Dermis blood vessel endothelial cell (primary cell): ENCODE measurements around the gene ATAT1. TPM values are rescaled to one million over a fixed set of nuclear protein-coding genes. Genes with fewer than 3 reads are reported as not detected.

ENCODE experiments used
- DNase-seq: peaks from one replicate; pipeline ENCODE4 v3.0.0; 2010
- total RNA-seq: library from RNA; depleted of rRNA; stranded (reverse); fragments of >200 nt; gene quantifications from 2 replicates; pipeline ENCODE4 v1.2.3, GENCODE V29; 2014

Gene ATAT1
- total RNA-seq: 3.4 and 3.7 TPM in 2 replicates

DNA sequence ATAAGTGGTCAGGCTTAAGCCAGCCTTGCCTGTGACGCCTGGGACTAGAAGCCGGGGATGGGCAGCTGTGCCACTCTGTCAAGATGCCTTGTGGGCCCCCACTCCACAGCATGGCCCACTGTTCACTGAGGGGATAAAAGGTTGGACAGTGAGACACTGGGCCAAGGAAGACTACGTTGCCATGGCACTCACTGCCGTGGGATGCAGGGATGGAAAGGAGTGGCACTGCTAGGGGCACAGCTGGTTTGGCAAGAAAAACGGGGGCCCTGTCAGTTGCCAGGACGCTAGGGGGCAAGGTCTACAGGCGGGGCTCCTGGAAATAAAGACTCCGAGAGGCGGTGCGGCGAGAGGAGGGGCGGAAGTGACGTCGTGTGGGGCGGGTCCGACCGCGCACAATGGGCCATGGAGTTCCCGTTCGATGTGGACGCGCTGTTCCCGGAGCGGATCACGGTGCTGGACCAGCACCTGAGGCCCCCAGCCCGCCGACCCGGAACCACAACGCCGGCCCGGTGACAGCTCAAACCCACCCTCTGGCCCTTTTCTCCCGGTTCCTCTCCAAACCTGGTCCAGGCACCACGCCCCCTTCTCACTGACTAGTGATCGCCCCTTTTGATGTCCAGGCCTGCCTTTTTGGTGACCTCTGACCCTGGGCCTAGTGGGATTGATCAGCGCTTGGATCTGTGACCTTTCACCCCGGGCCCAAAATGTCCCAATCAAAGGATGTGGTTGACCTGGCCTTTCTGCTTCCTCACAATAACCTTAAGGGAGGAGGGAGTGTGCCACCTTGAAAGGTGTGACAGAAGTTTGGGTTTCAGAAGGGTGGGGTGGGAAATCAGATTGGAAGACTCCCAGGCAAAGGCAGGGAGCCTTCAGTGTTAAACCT, at the start of gene ATAT1:
Gene ATAT1 (plus strand): TSS at position 391 of the 883 bp plus-strand sequence.
- DNase-seq: peak; percentile 92

DNA sequence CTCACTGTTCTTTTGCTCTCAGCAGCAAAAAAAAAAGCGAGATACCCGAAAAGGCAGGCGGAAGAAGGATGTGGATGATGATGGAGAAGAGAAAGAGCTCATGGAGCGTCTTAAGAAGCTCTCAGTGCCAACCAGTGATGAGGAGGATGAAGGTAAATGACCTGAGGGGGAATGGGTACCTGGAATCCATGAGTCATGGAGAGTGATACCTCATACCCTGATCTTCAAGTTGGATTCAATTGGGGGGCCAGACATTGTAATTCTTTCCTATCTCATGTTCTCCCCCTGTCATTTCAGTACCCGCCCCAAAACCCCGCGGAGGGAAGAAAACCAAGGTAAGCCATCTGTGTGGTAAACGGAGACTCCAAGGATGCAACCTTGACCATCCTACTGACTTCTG, 48.6 kb upstream of the ATAT1 start:
- DNase-seq: no peak

GRCh38 chr6:30583921-30584320, 42.8 kb upstream of the ATAT1 start:
- no peak for DNase-seq

GRCh38 chr6:30589754-30590358, 36.8 kb upstream of the ATAT1 start:
- no peak for DNase-seq

- no peak for DNase-seq
Measured at GRCh38 chr6:30590509-30590908, 36.2 kb upstream of the ATAT1 start.

DNA sequence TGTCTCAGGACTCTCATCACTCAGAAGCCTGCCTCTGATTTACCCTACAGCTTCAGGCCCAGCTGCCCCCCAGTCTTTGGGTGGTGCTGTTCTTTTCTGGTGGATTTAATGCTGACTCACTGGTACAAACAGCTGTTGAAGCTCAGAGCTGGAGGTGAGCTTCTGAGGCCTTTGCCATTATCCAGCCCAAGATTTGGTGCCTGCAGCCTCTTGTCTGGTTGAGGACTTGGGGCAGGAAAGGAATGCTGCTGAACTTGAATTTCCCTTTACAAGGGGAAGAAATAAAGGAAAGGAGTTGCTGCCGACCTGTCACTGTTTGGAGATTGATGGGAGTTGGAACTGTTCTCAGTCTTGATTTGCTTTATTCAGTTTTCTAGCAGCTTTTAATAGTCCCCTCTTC, 35.7 kb upstream of the ATAT1 start:
- peak; percentile 33 for DNase-seq

GRCh38 chr6:30592287-30592686, 34.4 kb upstream of the ATAT1 start:
- DNase-seq: no peak

- DNase-seq: peak; percentile 90
Measured at GRCh38 chr6:30597315-30598144, 29.1 kb upstream of the ATAT1 start.

DNA sequence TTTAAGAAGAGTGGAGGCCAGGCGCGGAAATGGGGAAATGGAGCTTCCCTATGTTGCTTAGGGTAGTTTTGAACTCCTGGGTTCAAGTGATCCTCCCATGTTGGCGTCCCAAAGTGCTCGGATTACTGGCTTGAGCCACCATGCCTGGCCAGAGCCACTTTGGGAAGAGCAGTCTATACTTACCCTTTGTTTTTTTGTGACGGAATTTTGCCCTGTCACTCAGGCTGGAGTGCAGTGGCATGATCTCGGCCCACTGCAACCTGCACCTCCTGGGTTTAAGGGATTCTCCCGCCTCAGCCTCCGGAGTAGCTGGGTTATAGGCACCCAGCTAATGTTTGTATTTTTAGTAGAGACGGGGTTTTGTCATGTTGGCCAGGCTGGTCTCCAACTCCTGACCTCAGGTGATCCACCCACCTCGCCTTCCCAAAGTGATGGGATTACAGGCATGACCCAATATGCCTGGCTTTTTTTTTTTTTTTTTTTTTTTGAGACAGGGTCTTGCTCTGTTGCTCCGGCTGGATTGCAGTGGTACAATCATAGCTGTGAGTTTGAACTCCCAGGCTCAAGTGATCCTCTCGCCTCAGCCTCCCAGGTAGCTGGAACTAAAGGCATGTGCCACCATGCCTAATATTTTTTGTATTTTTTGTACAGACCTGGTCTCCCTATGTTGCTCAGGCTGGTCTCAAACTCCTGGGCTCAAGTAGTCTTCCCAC, 27.6 kb upstream of the ATAT1 start:
- no peak for DNase-seq

DNA sequence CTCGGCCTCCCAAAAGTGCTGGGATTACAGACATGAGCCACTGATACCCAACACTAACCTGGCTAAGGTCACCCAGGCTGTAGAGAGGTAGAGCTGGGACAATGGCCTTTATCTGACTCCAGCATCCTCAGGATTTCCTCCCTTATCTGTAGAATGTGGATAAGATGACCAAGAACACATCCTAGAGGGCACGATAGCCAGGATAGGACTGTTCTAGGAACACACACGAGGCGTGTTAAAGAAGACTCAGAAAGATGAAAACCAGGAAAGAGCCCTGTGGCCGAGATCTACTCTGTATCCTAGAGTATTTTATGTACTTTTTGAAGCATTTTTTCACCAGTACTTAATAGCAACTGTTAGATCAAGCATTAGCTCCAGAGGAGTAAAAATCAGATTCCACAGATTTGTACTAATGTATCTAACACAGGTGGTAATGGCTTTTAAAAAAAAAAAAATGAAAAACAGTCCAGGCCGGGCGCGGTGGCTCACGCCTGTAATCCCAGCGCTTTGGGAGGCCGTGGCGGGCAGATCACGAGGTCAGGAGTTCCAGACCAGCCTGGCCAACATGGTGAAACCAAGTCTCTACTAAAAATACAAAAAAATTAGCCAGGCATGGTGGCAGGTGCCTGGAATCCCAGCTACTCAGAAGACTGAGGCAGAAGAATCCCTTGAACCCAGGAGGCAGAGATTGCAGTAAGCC, 26.9 kb upstream of the ATAT1 start:
- DNase-seq: peak; percentile 49

DNA sequence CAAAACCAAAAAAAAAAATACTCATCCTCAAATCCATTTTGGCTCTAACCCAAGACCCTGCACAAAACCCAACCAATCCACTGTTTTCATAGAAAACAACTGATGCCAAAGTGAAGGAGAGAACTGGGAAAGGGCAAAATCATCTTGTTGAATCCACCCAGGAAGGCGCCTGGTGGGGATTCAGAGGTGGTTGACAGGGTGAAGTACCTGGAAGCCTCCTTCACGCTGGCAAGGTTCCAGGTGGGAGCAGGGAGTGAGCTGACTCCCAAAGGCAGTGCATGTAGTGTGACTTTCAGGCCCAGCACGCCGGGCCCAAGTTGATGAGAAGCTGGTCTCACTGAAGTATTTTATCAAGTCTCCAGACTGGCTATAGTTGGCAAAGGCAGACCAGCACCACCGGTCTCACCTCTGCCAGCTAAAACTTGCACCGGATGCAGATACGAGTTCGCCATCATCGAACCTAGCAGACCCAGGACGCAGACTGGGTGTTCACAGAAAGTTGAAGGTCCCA, 26.2 kb upstream of the ATAT1 start:
- DNase-seq: no peak

- no peak for DNase-seq
Measured at GRCh38 chr6:30601436-30601814, 25.2 kb upstream of the ATAT1 start.

DNA sequence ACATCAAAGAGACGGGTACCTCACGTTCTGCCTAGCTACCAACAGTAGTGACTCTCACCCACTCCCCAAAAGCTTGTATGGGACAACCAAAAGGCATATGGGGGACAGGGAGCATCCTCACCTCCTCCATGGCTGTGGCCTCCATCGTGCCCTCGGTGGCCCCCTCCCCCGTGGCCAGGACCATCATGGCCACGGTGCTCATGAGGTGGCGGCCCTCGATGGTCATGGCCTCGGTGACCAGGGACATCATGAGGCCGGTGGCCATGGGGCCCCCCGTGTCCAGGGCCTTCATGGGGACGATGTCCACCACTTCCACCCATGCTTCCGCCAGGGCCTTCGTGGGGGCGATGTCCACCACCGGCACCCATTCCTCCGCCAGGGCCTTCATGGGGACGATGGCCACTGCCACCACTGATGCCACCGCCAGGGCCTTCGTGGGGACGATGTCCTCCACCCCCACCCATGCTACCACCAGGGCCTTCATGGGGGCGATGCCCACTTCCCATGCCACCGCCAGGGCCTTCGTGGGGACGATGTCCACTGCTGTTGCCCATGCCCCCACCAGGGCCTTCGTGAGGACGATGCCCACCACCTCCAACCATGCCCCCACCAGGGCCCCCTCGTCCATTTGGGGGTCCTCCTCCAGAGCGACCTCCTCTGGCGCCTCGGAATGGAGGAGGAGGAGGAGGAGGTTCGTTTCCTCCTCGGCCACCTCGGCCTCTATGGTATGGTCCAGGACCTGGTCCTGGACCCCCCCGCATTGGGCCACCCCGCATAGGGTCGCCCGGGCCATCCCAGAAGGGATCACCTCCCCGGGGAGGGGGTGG, 24.6 kb upstream of the ATAT1 start:
- no peak for DNase-seq

DNA sequence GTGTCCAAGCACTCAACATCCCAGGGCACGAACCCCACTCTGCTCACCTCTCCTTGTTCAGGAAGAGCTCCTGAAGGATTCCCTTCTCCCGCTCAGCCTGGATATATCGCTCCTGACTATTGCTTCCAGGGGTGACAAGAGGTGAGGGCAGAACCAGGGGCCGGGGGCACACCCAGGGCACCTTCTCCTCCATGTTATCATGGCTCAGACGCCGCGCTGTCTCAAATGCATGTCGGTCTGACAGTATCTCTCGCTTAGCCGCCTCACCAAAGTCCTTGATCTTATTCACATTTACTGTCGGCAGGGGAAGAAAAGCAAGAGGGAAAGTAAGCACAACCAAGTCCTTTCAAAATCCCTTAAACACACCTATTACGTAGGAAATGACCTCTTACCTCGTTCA, 22.7 kb upstream of the ATAT1 start:
- no peak for DNase-seq

GRCh38 chr6:30610065-30610464, 16.6 kb upstream of the ATAT1 start:
- no peak for DNase-seq

GRCh38 chr6:30611150-30611855, 15.4 kb upstream of the ATAT1 start:
- no peak for DNase-seq

GRCh38 chr6:30611856-30612194, 14.8 kb upstream of the ATAT1 start:
- DNase-seq: no peak

GRCh38 chr6:30612213-30612612, 14.5 kb upstream of the ATAT1 start:
- peak; percentile 53 for DNase-seq

DNA sequence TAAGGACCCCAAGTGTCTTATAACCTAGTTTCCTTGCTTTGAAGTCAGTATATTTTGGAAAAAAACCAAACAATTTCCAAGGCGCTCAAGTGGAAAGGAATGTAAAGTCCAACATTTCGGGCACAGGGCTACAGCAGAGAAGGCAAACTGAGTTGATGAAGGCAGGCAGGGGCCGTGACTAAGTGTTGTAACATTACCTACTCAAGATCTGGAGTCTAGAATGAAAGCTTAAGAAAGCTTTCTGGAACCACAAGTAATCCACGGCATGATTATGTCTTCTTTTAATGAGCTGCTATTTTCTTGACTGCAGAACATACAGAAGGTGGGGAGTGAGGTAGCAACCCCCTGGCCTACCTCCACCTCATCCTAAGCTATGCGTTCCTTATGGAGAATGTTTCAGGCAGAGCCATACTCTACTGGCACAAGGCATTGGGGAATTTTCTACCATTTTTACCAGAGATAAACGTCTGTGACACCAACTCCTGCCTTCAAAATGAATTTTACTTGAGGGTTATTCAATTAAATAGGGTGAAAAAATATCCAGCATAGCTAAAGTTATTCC, 13.9 kb upstream of the ATAT1 start:
- no peak for DNase-seq
